NB4 (cell line): ENCODE data around the gene WLS.

Experiments
- POLR2A ChIP-seq: IDR thresholded peaks from 2 replicates; pipeline ENCODE4 v1.6.1; 2011; ENCODE audit warnings: mild to moderate bottlenecking; ENCODE audit not compliant: insufficient read length; ENCODE audit errors: extremely low read depth
- TF ChIP-seq, protein P1 (sequence below): IDR thresholded peaks from one replicate; pipeline ENCODE4 v1.5.1; 2012; ENCODE audit warnings: low read depth, low read length

DNA sequence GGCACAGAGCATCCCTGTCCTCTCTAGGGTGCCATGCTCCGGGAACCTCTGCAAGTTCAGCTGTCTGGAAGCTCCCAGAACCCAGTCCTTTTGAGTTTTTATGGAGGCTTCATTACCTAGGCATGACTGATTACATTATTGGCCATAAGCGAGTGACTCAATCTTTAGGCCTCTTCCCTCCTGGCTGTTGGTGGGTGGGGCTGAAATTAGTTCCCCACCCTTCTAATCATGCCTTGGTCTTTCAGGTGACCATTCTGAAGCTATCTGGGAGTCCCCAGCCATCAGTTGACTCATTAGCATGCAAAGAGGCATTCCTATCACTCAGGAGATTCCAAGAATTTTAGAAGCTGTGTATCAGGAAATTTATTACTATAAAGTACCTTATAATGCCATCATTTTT lies 46.6 kb downstream of the WLS start:
- TF ChIP-seq, protein P1, sequence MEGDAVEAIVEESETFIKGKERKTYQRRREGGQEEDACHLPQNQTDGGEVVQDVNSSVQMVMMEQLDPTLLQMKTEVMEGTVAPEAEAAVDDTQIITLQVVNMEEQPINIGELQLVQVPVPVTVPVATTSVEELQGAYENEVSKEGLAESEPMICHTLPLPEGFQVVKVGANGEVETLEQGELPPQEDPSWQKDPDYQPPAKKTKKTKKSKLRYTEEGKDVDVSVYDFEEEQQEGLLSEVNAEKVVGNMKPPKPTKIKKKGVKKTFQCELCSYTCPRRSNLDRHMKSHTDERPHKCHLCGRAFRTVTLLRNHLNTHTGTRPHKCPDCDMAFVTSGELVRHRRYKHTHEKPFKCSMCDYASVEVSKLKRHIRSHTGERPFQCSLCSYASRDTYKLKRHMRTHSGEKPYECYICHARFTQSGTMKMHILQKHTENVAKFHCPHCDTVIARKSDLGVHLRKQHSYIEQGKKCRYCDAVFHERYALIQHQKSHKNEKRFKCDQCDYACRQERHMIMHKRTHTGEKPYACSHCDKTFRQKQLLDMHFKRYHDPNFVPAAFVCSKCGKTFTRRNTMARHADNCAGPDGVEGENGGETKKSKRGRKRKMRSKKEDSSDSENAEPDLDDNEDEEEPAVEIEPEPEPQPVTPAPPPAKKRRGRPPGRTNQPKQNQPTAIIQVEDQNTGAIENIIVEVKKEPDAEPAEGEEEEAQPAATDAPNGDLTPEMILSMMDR: no peak
- TF ChIP-seq POLR2A: no peak
